Measurements from ENCODE around the gene YAP1.
"Not testable (repeated sequence)": the region's sequence is repeated elsewhere in the genome, so short reads cannot be mapped to it uniquely, and the experiment has no call there.

YAP1 gene

DNA sequence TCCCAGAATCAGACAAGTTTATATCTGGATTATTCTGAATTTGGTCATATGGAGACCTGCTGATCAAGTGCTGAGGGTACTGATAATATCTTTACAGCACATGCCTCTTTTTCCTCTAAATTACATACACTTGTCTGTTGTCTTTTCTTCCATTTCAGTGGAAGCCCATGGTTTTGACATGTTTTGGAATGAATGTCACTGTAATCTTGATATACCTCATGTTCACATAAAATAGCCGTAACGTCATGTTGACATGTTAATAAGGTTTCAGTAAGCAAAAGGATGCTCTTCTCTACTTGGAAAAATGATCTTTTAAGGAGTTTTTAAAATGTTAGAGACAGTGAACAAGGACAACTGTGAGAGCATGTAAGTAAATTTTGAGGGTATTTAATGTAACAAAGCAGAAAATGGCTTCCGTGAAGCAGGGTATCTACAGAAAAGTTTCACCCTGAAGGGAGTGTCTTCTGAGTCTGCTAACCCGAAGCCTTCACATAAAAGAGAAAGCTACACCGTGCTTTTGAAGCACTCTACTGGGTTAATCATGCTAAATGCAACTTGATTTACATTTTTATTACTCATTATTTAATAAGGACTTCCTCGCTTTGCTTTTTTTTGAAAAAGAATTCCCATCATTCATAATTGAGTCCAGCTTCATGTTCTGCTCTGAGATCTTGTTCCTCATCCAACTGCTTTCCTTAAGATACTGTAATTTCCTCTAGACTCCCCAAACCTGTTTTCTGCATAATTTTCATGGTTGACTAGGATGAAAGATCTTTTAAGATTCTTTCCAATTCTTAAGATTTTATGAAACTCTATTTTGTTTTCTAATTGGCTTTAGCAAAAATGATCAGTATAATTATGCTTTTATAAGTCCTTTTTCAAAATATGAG is 56.2 kb downstream of the YAP1 start:
- no peak for DNase-seq

DNA sequence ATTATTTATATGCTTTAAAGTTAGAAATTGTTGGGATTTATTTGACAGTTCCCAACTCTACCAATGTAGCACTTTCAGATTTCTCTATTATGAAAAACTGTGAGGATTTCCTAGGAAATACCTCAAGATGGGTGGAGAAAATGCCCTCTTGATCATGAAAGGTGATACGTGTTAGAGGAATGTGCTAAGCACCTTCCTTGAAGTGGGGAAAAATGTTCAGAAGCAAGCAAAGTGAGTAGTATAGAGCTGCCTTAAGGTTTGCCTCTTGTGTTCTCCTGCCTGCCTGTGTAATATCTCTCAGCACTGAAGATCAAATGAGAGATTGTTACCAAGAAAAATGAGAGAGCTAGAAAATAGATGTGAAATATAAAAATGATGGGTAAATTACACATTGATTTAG is 58.2 kb downstream of the YAP1 start:
- DNase-seq = no peak

DNA sequence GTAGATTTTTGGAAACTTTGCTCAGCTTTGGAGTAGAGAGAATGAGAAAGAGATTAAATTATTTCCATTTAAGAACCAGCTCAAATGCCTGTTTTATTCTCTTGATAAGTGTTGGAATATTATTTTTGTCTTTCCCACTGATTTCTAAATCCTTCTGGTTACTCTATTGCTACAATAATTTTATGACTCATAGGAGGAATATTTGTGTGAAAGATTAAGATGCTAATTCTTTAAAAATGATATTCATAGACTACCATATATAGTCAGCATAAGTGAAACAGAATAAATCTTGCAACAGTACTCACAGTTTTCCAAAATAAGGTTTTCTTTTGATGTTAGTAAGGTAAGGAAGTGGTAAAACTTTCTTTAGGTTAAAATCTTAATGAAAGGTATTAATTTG is 60.9 kb downstream of the YAP1 start:
- no peak for DNase-seq

DNA sequence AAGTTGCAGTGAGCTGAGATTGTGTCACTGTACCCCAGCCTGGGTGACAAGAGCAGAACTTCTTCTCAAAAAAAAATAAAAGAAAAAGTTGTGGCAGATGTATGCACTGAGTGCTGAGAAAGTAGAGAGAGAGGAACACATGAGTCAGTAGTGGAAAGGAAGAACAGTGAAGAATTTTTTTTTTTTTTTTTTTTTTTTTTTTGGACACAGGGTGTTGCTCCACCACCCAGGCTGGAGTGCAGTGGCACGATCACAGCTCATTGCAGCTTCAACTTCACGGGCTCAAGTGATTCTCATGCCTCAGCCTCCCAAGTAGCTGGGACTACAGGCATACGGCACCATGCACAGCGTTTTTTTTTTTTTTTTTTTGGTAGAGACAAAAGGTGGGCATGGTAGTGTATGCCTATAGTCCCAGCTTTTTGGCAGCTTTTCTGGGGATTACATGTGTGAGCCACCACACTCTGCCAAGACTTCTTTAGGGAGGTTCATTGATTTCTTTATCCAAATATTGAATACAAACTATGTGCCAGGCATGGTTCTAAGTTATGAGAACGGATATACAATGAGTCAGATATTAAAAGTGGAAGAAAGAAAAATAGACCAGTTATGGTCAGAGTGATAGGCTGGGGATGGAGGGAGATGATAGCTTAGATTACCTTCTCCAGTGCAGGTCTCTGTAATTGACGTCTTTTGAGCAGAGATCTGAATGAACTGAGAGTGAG is 62.0 kb downstream of the YAP1 start:
- no peak for DNase-seq

DNA sequence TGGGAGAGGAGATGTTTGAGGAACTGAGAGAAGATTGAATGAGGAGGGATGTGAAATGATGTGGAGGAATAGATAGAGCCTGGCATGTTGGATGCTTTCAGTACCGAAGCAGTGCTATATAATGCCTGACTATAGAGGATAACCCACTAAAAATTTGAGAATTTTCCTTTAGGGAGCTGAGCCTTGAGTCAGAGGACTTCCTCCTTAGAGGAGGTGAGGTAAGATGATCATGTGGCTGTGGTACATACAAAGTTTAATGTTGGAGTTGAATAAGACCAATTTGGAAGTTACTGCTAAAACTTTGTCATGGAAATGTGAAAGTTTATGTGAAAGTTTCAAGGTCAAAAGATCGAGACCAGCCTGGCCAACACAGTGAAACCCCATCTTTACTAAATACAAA is 66.9 kb downstream of the YAP1 start:
- peak; percentile 8 to 42 (median 37) for DNase-seq

DNA sequence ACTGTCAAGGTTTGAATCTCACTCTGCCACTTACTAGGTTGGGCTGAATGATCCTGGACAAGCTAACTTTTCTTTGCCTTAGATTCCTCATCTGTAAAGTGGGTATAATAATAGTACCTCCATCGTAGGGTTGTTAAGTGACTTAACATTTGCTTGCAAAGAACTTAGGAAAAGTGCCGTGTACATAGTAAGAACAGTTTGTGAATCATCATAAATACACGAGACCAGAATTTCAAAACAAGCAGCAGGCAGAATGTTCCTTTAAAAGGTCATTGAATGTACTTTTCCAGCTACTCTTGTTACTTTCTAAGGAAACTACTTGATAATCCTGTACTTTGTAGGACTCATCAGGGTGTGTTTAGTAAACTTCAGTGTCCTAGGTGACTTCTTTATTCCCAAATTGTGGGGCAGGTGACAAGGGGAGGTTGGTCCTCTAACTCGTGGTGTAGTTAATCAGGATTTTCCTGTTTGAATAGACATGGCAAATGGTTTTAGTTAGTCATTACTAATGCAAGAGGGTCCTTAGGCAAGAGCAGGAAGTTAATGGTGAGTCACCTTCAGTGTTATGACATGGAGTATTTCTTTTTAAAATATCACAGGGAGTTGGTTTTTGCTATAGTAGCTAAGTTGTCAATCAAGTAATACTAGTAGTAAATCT is 67.9 kb downstream of the YAP1 start:
- peak; percentile 63 to 87 (median 85) for DNase-seq

DNA sequence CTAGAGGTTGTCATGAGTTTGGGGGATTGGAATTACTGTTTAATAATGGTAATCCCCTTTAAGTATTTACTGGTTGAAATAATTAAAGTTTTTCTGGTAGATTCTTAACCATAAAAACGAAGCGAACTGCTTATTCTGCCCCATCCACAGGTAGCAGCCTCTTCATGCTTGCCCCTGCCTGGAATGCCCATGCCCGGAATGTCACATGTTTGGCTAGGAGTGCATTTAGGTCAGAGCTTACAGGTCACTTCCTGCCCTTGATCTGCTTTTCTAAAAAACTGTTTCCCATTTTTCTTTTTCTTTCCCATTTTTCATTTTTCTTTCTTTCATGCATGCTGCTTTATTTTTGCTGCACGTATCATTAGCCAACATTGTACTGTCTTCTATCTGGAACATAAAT is 69.1 kb downstream of the YAP1 start:
- DNase-seq = no peak

DNA sequence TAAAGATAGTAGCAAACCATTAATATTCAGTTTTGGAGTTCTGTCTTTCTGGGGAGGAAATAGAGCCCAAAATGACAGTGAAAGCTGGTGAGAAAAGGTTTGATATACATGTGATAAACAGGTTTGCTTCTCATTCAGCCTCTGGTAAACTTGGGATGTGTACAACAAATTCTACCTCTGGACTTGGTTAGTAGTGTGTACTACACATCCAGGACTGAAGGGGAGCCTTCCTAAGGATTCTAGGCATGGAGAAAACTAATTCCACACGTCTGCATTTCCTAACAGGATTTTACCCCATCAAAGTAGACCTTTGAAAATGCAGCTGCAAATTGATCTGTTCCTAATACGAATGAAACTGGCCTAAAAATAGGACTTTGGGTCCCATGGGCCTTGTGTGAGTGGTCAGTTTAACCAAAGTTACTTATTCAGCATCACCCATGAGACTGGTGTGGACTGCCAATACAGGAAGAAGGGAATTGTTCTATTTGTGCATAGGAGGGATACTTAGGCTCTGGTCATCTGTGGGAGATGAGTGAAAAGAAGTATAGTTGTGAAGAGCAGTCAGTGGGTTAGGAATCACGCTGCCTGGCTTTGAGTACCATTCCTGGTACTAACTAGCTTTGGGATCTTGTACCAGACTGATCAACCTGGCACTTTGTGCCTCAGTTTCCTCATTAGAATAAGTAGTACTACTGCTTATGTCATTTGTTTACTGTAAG is 74.2 kb downstream of the YAP1 start:
- DNase-seq = no peak

DNA sequence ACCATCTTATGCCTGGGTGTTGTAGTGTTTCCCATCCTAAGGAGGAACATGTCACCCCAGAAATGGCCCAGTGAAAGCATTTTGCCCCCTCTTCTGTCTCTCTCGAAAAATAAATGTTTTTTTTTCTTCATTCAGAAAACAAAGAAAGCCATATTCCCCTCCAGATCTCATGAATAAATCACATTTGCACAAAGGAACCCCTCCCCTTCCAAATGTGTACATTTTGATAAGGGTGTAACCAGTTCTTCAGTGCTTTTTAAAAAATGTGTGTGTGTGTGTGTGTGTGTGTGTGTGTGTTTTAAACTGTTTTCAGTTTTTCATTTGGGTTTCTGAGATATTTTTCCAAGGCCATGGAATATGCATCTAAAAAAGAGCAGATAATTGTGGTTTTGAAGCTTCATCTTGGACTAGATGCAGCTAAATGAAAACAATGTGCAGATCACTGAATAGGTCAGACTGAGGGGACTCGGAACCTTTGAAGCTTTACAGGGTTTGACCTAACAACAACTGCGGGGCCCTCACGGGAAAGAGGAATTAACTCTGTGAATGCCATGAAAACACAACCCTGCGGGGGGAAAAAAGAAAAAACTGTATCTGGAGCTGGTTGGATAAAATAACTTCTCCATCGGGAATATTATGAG is 76.4 kb downstream of the YAP1 start:
- DNase-seq = no peak

DNA sequence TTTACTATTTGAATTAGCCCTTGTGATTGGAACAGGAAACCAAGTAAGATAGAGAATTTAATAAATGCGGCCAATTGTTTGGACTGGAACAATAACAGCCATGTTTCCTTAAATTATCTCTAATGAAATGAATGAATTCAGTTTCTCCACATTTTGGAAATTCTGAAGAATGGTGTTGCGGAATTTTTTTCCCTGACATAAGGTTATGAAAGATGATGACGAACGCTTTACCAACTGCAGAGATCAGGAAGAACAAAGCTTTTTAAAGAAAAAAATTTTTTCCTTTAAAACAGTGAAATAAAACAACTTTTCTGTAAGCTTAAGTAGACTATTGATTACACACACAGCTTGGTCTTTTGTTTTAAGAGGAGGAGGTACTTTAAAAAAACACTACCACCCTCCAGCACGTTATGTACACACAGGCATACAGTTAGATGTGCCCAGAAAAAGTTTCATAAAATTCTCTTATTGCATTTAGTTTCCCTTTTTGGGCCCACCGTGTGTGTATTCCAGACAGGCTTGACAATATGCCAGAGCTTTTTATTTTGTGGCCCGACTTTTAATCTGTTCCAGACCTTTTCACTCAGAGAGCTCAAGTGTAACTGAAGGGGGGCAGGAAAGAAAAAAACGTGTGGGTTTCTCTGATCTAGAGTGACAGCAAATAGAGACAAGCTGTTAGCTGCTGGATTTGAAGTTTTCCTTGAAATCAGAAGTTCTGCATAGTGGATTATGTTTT is 77.3 kb downstream of the YAP1 start:
- DNase-seq = no peak

DNA sequence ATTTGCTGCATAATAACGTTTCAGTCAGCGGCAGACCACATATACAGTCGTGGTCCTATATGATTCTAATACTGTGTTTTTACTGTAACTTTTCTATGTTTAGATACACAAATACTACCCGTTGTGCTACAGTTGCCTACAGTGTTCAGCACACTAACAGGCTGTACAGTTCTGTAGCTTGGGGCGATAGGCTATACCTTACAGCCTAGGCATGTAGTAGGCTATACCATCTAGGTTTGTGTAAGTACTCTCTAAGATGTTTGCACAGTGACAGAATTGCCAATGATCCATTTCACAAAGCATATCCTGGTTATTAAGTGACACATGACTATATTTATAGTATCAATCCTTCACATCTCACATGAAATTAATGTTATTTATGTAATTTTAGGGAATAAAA is 78.2 kb downstream of the YAP1 start:
- no peak for DNase-seq

DNA sequence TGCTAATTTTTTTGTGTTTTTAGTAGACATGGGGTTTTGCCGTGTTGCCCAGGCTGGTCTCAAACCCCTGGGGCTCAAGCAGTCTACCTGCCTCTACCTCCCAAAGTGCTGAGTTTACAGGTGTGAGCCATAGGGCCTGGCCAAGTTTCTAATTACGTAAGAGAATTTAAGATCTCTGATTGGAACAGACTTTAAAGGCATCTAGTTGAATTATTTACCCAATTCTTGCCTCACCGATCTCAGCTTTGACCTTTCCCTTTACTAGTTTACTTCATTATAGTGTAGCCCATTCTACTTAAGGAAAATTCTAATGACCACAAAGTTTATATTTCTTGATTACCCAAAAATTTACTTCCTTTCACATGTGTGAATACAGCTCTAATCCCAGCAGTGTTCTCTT is 81.6 kb downstream of the YAP1 start:
- DNase-seq = no peak

DNA sequence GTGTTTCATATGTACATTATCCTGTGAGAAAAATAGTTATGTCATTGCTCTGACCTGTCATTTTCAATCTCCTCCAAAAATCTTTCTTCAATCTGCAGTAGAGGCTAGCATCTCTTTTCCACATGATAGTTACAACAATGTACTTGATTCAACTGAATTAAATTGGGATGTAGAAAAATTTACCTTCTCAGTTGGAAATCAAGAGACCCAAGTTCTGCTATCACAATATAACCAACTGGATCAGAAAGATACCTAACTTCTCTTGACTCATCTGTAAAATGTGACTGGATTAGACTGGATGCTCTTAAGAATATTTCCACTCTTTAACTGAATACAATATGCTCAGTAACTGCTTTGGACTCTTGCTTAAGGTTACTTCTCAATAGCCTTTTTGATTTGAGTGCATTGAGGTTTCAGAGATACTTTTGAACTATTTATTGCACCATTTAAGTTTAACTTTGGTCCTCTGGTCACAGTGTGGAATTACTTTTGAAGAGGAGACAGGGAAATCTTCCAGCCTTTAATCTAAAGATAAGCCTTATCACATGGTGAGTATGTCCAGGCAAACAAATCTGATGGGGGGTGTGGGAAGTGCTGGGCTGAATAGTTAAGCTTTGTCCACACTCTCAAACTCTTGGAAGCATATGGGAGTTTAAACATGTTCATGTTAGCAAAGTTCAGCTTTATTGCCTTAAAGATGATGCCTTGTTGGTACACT is 82.3 kb downstream of the YAP1 start:
- no peak for DNase-seq

DNA sequence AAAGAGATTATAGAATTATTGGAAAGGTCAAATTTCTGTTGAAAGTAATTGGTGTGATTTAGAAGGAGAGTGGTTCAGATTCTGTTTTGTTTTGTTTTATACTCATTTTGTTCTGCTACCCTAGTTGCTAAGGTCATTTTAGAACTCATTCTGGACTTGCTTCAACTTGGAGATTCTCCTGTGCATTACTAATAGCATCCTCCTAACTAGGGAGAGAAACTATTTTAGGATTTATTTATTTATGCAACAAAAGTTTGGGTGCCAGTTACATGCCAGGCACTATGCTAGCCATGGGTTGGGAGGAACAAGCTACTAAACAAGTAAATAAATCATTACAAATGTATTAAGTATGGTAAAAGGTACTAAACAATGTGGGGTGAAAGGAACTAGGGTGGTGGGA is 84.0 kb downstream of the YAP1 start:
- no peak for DNase-seq

DNA sequence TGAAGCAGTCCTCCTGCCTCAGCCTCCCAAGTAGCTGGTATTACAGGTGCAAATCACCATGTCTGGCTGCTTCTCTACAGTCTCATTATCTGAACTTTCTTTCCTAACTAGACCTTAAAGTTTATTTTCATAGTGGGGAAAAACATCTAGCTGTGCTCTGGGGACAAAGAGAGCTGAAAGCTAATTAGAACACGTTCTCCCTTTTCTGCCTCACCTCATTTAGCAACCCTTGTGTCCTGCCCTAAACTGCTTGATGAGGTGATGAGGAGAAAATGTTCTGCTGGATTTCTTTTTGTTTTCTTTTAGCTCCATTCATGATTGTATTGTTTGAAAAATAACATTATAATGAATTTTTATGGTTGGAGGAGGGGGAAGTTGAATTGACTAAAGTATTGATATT is 84.7 kb downstream of the YAP1 start:
- DNase-seq = no peak

DNA sequence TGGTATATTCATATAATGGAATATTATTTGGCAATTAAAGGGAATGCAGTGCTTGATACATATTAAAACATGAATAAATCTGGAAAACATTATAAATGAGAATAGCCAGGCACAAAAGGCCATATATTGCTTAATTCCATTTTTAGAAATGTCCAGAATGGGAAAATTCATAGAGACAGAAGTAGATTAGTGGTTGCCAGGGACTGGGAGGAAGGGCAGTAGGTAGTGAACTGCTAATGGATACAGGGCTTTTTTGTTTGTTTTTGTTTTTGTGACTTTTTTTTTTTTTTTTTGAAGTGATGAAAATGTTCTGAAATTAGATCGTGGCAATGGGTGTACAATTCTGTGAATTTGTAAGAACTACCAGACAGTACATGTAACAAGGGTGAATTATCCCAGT is 86.1 kb downstream of the YAP1 start:
- no peak for DNase-seq

DNA sequence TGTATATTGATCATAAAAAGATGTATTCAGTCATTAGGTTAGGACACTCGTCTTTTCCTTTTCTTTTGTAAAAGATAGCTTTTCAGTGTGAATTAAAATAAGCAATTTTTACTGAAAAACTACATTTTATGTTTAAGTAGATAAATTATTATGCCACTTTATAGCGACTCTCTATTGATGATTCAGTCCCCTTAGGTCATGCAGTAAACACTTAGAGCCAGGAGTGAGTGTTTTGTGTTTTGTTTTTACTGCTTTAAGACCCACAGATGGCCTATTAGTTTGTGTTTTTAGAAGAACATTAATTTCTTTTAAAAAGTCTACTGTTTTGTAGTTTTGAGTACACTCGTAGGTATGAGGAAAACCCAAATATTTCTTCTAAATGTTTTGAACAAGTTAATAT is 86.6 kb downstream of the YAP1 start:
- no peak for DNase-seq

DNA sequence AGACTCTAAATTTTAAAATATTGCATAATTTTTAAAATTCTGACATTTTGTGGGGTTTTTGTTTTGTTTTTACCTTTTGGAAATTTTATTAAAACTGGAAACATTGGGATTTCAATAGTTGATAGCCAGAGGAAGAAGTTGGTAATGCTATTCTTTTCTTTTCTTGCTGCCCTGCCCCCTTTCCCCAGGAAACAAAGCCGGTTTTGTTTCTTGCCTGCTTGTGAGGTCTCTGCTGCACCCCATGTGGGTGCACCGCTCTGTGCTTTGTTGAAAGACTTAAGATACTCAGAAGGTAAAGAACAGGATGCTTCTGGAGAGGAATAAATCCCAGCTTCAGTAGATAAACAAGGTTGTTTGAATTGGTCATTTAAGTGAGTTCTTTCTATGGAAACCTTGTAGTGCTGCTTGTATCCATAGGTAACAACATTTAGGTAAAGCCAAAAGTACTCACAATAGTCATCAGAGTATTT is 87.5 kb downstream of the YAP1 start:
- DNase-seq = no peak

DNA sequence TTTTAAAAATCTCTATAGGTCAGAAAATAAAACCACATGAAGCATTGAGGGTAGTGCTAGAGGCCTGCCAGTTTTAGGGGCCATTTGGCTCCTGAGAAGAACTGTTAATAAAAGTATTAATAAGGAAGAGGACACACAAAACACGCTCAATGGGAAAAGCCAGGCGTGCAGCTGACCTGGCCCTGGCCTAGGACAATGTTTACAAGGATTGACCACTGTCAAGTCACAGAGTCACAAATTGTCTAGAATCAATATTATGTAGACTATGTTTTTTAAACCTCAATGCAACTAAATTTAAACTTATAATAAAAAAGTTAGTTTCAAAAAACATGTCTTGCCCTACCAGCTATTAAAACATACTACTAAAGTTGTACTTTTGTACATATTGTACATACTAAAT is 89.4 kb downstream of the YAP1 start:
- DNase-seq = no peak

DNA sequence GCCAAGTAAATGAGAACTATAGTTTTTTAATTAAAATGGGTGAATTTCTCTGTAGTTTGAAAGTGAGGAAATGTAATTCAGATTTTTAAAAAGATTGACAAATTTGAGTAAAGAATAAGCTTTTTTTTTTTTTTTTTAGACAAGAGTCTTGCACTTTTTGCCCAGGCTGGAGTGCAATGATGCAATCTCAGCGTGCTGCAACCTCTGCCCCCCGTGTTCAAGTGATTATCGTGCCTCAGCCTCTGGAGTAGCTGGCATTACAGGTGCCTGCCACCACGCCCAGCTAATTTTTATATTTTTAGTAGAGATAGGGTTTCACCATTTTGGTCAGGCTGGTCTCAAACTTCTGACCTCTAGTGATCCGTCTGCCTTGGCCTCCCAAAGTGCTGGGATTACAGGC is 90.1 kb downstream of the YAP1 start:
- not testable (repeated sequence) for DNase-seq

DNA sequence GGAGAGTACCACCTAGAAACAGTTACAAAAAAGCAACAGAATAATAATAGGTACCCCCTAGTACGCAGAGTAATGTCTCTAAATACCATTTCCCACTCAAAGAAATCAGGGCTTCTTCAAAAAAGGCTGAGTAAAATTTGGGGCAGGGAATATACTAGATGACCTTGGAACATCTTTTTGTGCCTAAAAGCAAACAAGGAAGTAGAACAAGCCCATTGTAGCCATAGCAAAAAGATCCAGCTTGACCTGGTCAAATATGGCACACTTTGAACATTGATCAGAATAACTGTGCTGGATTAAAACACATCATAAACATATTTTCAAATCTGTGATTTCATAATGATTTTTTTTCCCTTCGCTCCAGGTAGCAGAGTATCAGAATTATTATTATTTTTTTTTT is 91.5 kb downstream of the YAP1 start:
- DNase-seq = no peak

Measured in suppressor macrophage treated with lipopolysaccharide for 1 hour (primary cell).